ENCODE measurements around the gene SEMA6D.

Gene SEMA6D

GRCh38 chr15:47791161-47791560 is 73.9 kb downstream of the SEMA6D start:
- DNase-seq (ENCODE audit: low spot score), result no peak
- TF ChIP-seq CTCF (IDR thresholded peaks at IDR 0.05), result no peak
- Histone ChIP-seq H3K4me3 (no peak overlapping the region), H3K27ac (no peak overlapping the region)

- no peak overlapping the region for H3K27ac ChIP-seq
- DNase-seq (ENCODE audit: low spot score), result no peak
- TF ChIP-seq CTCF (IDR thresholded peaks at IDR 0.05), result no peak
- no peak overlapping the region for H3K4me3 ChIP-seq
These were observed 74.9 kb downstream of the SEMA6D start for GRCh38 chr15:47792231-47792630.

GRCh38 chr15:47794252-47794914 is 77.1 kb downstream of the SEMA6D start:
- Histone ChIP-seq H3K27ac (no peak overlapping the region), H3K4me3 (no peak overlapping the region)
- no peak for TF ChIP-seq CTCF (IDR thresholded peaks at IDR 0.05)
- no peak for DNase-seq (ENCODE audit: low spot score)

GRCh38 chr15:47795864-47796263 is 78.6 kb downstream of the SEMA6D start:
- H3K27ac ChIP-seq, result no peak overlapping the region
- TF ChIP-seq CTCF (IDR thresholded peaks at IDR 0.05), result no peak
- DNase-seq (ENCODE audit: low spot score), result no peak
- H3K4me3 ChIP-seq, result no peak overlapping the region

- Histone ChIP-seq H3K27ac (no peak overlapping the region), H3K4me3 (no peak overlapping the region)
- DNase-seq (ENCODE audit: low spot score), result no peak
- no peak for TF ChIP-seq CTCF (IDR thresholded peaks at IDR 0.05)
These were observed 79.0 kb downstream of the SEMA6D start for GRCh38 chr15:47796339-47796738.

GRCh38 chr15:47796830-47797229 is 79.5 kb downstream of the SEMA6D start:
- no peak for DNase-seq (ENCODE audit: low spot score)
- TF ChIP-seq CTCF (IDR thresholded peaks at IDR 0.05), result no peak
- H3K27ac ChIP-seq, result no peak overlapping the region
- no peak overlapping the region for H3K4me3 ChIP-seq

GRCh38 chr15:47801522-47801921 is 84.2 kb downstream of the SEMA6D start:
- H3K27ac ChIP-seq, result no peak overlapping the region
- H3K4me3 ChIP-seq, result no peak overlapping the region
- TF ChIP-seq CTCF (IDR thresholded peaks at IDR 0.05), result no peak
- DNase-seq (ENCODE audit: low spot score), result no peak
